Right lobe of liver (tissue), 4 donors: Measurements from ENCODE around the gene PRRC2C.

Experiments
- POLR2A ChIP-seq: fragments of 450-650 bp; IDR thresholded peaks from one replicate; pipeline ENCODE4 v1.6.1; 2017; ENCODE audit warnings: antibody characterized with exemption, mild to moderate bottlenecking
- TF ChIP-seq, protein P1 (sequence below), 4 donors: fragments of 200-600 bp in 3 of 4; fragments of 450-650 bp in 1 of 4; IDR thresholded peaks; one replicate each; pipeline versions ENCODE4 v1.5.1 to v1.8.0; 2016 to 2022; ENCODE audit warnings: antibody characterized with exemption in 4 of 4, mild to moderate bottlenecking in 2 of 4
- donor health status: DM: no; HTN: no; CAD: no.
- donor health status: DM: no; HTN: no; CAD: no.
- donor health status: DM: no; HTN: yes; CAD: no.

DNA sequence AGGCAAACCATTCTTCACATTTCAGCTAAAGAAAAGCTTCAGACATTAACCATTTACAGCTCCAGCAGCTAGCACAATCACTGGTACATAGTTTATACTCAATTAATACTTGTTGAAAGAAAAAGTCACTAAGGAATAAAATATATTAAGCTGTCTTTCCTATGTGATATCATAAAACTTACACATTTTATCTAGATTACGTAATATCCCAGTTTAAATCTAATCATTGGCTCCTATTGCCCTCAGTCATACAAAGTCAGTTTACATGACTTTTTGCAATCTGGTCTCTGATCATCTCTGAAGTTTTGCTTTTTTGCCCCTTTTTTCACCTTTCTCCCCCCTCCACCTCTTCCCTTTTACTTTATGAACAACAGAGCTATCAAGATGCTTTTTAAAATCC is 8.5 kb upstream of the PRRC2C start:
- no peak for TF ChIP-seq POLR2A
- TF ChIP-seq, protein P1, sequence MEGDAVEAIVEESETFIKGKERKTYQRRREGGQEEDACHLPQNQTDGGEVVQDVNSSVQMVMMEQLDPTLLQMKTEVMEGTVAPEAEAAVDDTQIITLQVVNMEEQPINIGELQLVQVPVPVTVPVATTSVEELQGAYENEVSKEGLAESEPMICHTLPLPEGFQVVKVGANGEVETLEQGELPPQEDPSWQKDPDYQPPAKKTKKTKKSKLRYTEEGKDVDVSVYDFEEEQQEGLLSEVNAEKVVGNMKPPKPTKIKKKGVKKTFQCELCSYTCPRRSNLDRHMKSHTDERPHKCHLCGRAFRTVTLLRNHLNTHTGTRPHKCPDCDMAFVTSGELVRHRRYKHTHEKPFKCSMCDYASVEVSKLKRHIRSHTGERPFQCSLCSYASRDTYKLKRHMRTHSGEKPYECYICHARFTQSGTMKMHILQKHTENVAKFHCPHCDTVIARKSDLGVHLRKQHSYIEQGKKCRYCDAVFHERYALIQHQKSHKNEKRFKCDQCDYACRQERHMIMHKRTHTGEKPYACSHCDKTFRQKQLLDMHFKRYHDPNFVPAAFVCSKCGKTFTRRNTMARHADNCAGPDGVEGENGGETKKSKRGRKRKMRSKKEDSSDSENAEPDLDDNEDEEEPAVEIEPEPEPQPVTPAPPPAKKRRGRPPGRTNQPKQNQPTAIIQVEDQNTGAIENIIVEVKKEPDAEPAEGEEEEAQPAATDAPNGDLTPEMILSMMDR (IDR thresholded peaks at IDR 0.05) = no peak
